Tibial artery (tissue), 4 donors: ENCODE measurements around the gene TTC23L.

Experiments
- DNase-seq, 2 donors: peaks; one replicate each; pipeline ENCODE4 v3.0.0-alpha.2; 2019
- H3K27ac ChIP-seq, 2 donors: fragments of 200-600 bp; sonication (generic) in 1 of 2; 1 replicate in 1 of 2; 2 replicates in 1 of 2; pipeline ENCODE4 v1.5.1; 2018 to 2019; ENCODE audit warnings: mild to moderate bottlenecking in 1 of 2
- H3K27me3 ChIP-seq, 2 donors: fragments of 200-600 bp; sonication (generic) in 1 of 2; one replicate each; pipeline versions ENCODE4 v1.5.1 to v1.6.0; 2016 to 2019
- H3K36me3 ChIP-seq, 3 donors: fragments of 200-600 bp; sonication (generic) in 2 of 3; one replicate each; pipeline ENCODE4 v1.5.1; 2016 to 2019; ENCODE audit warnings: mild to moderate bottlenecking in 2 of 3
- H3K4me1 ChIP-seq, 4 donors: fragments of 200-600 bp; sonication (generic) in 2 of 4; 1 replicate in 3 of 4; 2 replicates in 1 of 4; pipeline ENCODE4 v1.5.1; 2016 to 2019
- H3K4me3 ChIP-seq, 2 donors: fragments of 200-600 bp; sonication (generic) in 1 of 2; 1 replicate in 1 of 2; 2 replicates in 1 of 2; pipeline ENCODE4 v1.5.1; 2018 to 2019; ENCODE audit warnings: mild to moderate bottlenecking in 2 of 2
- H3K9me3 ChIP-seq, 3 donors: fragments of 200-600 bp; sonication (generic) in 1 of 3; one replicate each; pipeline ENCODE4 v1.5.1; 2016 to 2019
- intact Hi-C: fragments of 100-400 bp; cut with DNase I; formaldehyde crosslinking; loops from one replicate; pipeline ENCODE4 v1.15.0; 2023; ENCODE audit warnings: low total_unique reads
- TF ChIP-seq, protein P1 (sequence below), 2 experiments: fragments of 200-600 bp in 1 of 2; fragments of 450-650 bp in 1 of 2; IDR thresholded peaks; one replicate each; pipeline ENCODE4 v1.5.1; 2017 to 2019; ENCODE audit warnings: antibody characterized with exemption in 2 of 2, mild to moderate bottlenecking in 1 of 2, moderate library complexity in 1 of 2

Gene TTC23L

DNA sequence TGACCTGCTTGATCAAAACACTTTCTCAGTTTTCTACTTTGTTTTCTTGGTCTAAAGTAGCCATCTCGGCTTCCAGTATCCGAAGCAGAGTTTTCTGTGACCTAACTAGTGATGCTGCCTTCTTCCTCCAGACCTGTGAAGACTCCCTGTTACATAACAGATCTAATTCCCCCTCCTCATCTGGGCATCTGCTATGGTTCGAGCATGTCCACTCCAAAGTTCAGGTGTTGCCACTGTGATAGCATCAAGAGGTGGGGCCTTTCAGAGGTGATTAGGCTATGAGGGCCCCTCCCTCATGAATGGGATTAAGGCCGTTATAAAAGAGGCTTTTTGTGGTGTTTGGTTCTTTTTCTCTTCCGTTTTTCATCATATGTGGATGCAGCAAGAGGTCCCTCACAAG, 20.3 kb downstream of the TTC23L start:
- H3K9me3 ChIP-seq: no peaks in the 10 kb centered on the region
- H3K27me3 ChIP-seq: no peaks in the 10 kb centered on the region
- no peaks in the 10 kb centered on the region for H3K36me3 ChIP-seq
- H3K27ac ChIP-seq: peak overlapping the region; percentile 17 to 58
- intact Hi-C loops: no loop called here
- H3K4me1 ChIP-seq: peaks cover 0 to 44% (median 19%) of the 10 kb centered on the region in 4 donors
- no peak for DNase-seq
- TF ChIP-seq, protein P1, sequence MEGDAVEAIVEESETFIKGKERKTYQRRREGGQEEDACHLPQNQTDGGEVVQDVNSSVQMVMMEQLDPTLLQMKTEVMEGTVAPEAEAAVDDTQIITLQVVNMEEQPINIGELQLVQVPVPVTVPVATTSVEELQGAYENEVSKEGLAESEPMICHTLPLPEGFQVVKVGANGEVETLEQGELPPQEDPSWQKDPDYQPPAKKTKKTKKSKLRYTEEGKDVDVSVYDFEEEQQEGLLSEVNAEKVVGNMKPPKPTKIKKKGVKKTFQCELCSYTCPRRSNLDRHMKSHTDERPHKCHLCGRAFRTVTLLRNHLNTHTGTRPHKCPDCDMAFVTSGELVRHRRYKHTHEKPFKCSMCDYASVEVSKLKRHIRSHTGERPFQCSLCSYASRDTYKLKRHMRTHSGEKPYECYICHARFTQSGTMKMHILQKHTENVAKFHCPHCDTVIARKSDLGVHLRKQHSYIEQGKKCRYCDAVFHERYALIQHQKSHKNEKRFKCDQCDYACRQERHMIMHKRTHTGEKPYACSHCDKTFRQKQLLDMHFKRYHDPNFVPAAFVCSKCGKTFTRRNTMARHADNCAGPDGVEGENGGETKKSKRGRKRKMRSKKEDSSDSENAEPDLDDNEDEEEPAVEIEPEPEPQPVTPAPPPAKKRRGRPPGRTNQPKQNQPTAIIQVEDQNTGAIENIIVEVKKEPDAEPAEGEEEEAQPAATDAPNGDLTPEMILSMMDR (IDR thresholded peaks at IDR 0.05): no peak
- no peak overlapping the region for H3K4me3 ChIP-seq

DNA sequence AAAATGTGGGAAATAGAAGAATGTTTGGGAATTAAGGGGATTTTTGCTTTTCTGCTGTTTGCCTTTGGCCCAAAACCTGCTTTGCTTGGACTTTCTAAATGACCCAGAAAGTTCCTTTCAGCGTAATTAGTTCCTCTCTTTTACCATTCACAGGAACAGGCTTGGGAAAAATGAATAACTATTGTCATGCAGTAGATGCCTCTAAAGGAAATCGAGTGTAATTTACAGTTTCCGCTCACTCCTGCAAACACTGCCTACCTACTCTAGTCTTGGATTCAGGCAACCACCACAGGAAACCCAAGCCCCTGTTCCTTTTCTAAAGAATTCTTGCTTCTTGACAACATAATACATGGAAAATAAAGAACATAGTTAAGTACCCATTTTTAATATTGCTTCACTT, 25.0 kb downstream of the TTC23L start:
- intact Hi-C loops: no loop called here
- DNase-seq: no peak
- Histone ChIP-seq H3K27me3 (no peaks in the 10 kb centered on the region), H3K36me3 (no peaks in the 10 kb centered on the region), H3K4me3 (no peak overlapping the region), H3K9me3 (no peaks in the 10 kb centered on the region), H3K27ac (no peak overlapping the region), H3K4me1 (peaks cover 0 to 32% (median 18%) of the 10 kb centered on the region in 4 donors)
- TF ChIP-seq, protein P1 (IDR thresholded peaks at IDR 0.05): no peak

- Histone ChIP-seq H3K4me1 (peaks cover 0 to 26% (median 17%) of the 10 kb centered on the region in 4 donors), H3K27me3 (no peaks in the 10 kb centered on the region), H3K9me3 (no peaks in the 10 kb centered on the region), H3K4me3 (no peak overlapping the region), H3K36me3 (no peaks in the 10 kb centered on the region), H3K27ac (no peak overlapping the region)
- TF ChIP-seq, protein P1 (IDR thresholded peaks at IDR 0.05): no peak
- intact Hi-C loops: no loop called here
- no peak for DNase-seq
These were observed 26.1 kb downstream of the TTC23L start for GRCh38 chr5:34865091-34865490.

DNA sequence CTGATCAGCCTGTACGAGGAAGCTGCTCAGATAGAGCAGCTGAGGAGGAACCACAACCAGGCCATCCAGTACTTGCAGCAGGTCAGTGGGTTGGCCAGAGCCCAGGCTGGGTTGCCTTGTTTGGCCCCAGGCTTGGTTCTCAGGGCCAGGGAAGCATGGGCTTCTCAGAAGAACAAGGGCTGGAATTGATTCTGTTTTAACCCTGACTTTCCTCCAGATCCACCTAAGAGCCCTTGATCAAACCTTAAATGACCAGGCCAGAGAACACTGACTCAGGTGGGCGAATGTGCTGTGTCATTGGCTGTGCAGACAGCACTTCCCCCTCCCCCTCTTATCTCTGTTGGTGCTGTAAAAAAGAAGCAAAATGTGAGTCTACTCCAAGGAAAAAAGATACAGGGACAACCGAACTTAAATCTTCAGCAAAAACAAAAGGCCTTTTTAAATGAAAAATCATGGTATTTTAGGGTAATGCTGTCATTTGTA, 28.1 kb downstream of the TTC23L start:
- H3K36me3 ChIP-seq: no peaks in the 10 kb centered on the region
- H3K27ac ChIP-seq: no peak overlapping the region
- no peak overlapping the region for H3K4me3 ChIP-seq
- H3K27me3 ChIP-seq: no peaks in the 10 kb centered on the region
- H3K4me1 ChIP-seq: peaks cover 0 to 26% (median 17%) of the 10 kb centered on the region in 4 donors
- no peak for DNase-seq
- no peaks in the 10 kb centered on the region for H3K9me3 ChIP-seq
- intact Hi-C loops: no loop called here
- TF ChIP-seq, protein P1 (IDR thresholded peaks at IDR 0.05): no peak

GRCh38 chr5:34867660-34868059, 28.7 kb downstream of the TTC23L start:
- H3K36me3 ChIP-seq: no peaks in the 10 kb centered on the region
- TF ChIP-seq, protein P1 (IDR thresholded peaks at IDR 0.05): no peak
- no peak overlapping the region for H3K27ac ChIP-seq
- H3K4me1 ChIP-seq: peaks cover 0 to 26% (median 16%) of the 10 kb centered on the region in 4 donors
- intact Hi-C loops: no loop called here
- H3K9me3 ChIP-seq: no peaks in the 10 kb centered on the region
- no peaks in the 10 kb centered on the region for H3K27me3 ChIP-seq
- no peak overlapping the region for H3K4me3 ChIP-seq
- DNase-seq: no peak

DNA sequence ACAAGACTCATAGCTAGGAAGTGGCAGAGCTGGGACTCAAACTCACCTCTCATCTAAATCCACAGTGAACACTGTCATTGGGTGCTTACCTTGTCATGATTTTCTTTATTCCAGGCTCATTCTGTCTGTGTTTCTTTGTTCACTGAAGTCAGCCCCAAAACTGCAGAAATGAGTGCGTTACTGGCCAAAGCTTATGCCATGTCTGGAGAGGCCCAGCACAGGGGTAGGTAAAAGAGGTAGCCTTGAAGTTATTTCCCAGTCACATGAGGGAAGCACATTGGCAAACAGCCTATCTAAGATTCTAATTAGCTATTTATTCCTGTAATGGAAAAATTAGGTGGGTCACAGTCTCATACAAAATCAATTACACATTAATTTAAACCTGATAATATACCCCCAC, 29.8 kb downstream of the TTC23L start:
- H3K9me3 ChIP-seq: no peaks in the 10 kb centered on the region
- DNase-seq: no peak
- H3K36me3 ChIP-seq: no peaks in the 10 kb centered on the region
- TF ChIP-seq, protein P1 (IDR thresholded peaks at IDR 0.05): no peak
- H3K27me3 ChIP-seq: no peaks in the 10 kb centered on the region
- no peak overlapping the region for H3K27ac ChIP-seq
- H3K4me3 ChIP-seq: no peak overlapping the region
- intact Hi-C loops: no loop called here
- H3K4me1 ChIP-seq: peaks cover 0 to 14% (median 7%) of the 10 kb centered on the region in 4 donors
